Mucosa of stomach (tissue), 1 donor: ENCODE data around the gene TMEM225.
"Not testable (repeated sequence)": the region's sequence is repeated elsewhere in the genome, so short reads cannot be mapped to it uniquely, and the experiment has no call there.

ENCODE experiments used
- H3K27me3 ChIP-seq: one replicate; pipeline ENCODE4 v1.7.0; 2013; ENCODE audit warnings: mild to moderate bottlenecking, low read length; ENCODE audit not compliant: control insufficient read depth, insufficient read depth
- H3K36me3 ChIP-seq: one replicate; pipeline ENCODE4 v1.7.0; 2013; ENCODE audit warnings: low read length; ENCODE audit not compliant: control insufficient read depth, insufficient read depth
- H3K4me1 ChIP-seq: one replicate; pipeline ENCODE4 v1.7.0; 2013; ENCODE audit warnings: mild to moderate bottlenecking, low read length; ENCODE audit not compliant: control insufficient read depth, insufficient read depth
- H3K4me3 ChIP-seq: one replicate; pipeline ENCODE4 v1.7.0; 2013; ENCODE audit warnings: low read length
- H3K9ac ChIP-seq: one replicate; pipeline ENCODE4 v1.7.0; 2013; ENCODE audit warnings: mild to moderate bottlenecking, low read length, moderate library complexity
- H3K9me3 ChIP-seq: one replicate; pipeline ENCODE4 v1.7.0; 2013; ENCODE audit warnings: mild to moderate bottlenecking, low read length, moderate library complexity; ENCODE audit not compliant: control insufficient read depth
- donor health status: Pancreatic carcinoma.

The TMEM225 gene

GRCh38 chr11:123885570-123885969 lies at the start of gene TMEM225:
Gene TMEM225 (minus strand): TSS chr11:123885670. CDS start chr11:123885425, 245 bp downstream.
- no peak within 1 kb of the TSS for H3K4me3 ChIP-seq
- no peaks in the 10 kb centered on the region for H3K4me1 ChIP-seq
- no peaks in the 10 kb centered on the region for H3K27me3 ChIP-seq
- no peak within 1 kb of the TSS for H3K9ac ChIP-seq
- H3K9me3 ChIP-seq = no peaks in the 10 kb centered on the region
- H3K36me3 ChIP-seq = no peaks in the 10 kb centered on the region

GRCh38 chr11:123924027-123924426 lies 38.6 kb upstream of the TMEM225 start:
- Histone ChIP-seq H3K36me3 (no peaks in the 10 kb centered on the region), H3K4me3 (no peak overlapping the region), H3K4me1 (no peaks in the 10 kb centered on the region), H3K27me3 (no peaks in the 10 kb centered on the region), H3K9ac (no peak overlapping the region), H3K9me3 (no peaks in the 10 kb centered on the region)

DNA sequence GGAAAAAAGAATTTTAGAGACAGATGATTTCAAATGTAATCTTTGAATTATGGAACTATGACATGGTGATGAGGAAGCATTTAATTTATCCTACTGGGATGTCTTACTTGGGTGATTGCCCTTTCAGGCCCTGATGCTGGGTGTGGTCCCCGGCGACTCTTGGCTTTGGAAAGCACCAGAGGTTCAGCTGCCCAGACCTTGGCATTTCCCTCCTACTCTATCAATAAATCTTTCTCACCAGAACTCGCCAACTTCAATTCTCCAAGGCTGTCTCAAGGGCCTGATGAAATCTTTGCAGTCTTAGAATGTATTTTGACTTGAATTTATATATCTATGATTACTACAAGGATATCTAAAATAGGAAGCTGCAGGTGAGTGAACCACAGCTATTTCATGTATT lies 35.5 kb upstream of the TMEM225 start:
- no peaks in the 10 kb centered on the region for H3K4me1 ChIP-seq
- no peak overlapping the region for H3K4me3 ChIP-seq
- H3K27me3 ChIP-seq = no peaks in the 10 kb centered on the region
- H3K9me3 ChIP-seq = no peaks in the 10 kb centered on the region
- no peaks in the 10 kb centered on the region for H3K36me3 ChIP-seq
- H3K9ac ChIP-seq = no peak overlapping the region

GRCh38 chr11:123905826-123906225 lies 20.4 kb upstream of the TMEM225 start:
- Histone ChIP-seq H3K9me3 (no peaks in the 10 kb centered on the region), H3K36me3 (no peaks in the 10 kb centered on the region), H3K27me3 (no peaks in the 10 kb centered on the region), H3K9ac (no peak overlapping the region), H3K4me3 (no peak overlapping the region), H3K4me1 (no peaks in the 10 kb centered on the region)

- Histone ChIP-seq H3K9ac (no peak overlapping the region), H3K4me1 (no peaks in the 10 kb centered on the region), H3K27me3 (no peaks in the 10 kb centered on the region), H3K4me3 (no peak overlapping the region), H3K36me3 (no peaks in the 10 kb centered on the region), H3K9me3 (no peaks in the 10 kb centered on the region)
These were observed 19.5 kb upstream of the TMEM225 start for GRCh38 chr11:123904932-123905331.

GRCh38 chr11:123903932-123904331 lies 18.5 kb upstream of the TMEM225 start:
- H3K4me3 ChIP-seq = no peak overlapping the region

GRCh38 chr11:123901867-123902266 lies 16.4 kb upstream of the TMEM225 start, which contains the start of gene OR8D4:
Gene OR8D4 (plus strand): TSS chr11:123902167. CDS start chr11:123906432, 4,265 bp downstream.
- no peaks in the 10 kb centered on the region for H3K4me1 ChIP-seq
- no peak within 1 kb of the TSS for H3K9ac ChIP-seq
- H3K36me3 ChIP-seq = no peaks in the 10 kb centered on the region
- no peaks in the 10 kb centered on the region for H3K9me3 ChIP-seq
- no peak within 1 kb of the TSS for H3K4me3 ChIP-seq
- no peaks in the 10 kb centered on the region for H3K27me3 ChIP-seq

More at GRCh38 chr11:123903932-123904331, 18.5 kb upstream of the TMEM225 start:
- Histone ChIP-seq H3K9me3 (no peaks in the 10 kb centered on the region), H3K27me3 (no peaks in the 10 kb centered on the region), H3K36me3 (no peaks in the 10 kb centered on the region), H3K4me1 (no peaks in the 10 kb centered on the region), H3K9ac (no peak overlapping the region)

GRCh38 chr11:123899792-123900191 lies 14.3 kb upstream of the TMEM225 start:
- no peak overlapping the region for H3K4me3 ChIP-seq
- no peaks in the 10 kb centered on the region for H3K4me1 ChIP-seq
- H3K9me3 ChIP-seq = no peaks in the 10 kb centered on the region
- H3K36me3 ChIP-seq = no peaks in the 10 kb centered on the region
- H3K9ac ChIP-seq = no peak overlapping the region
- H3K27me3 ChIP-seq = no peaks in the 10 kb centered on the region

GRCh38 chr11:123892031-123892430 lies 6.6 kb upstream of the TMEM225 start:
- no peaks in the 10 kb centered on the region for H3K9me3 ChIP-seq
- no peak overlapping the region for H3K4me3 ChIP-seq
- H3K36me3 ChIP-seq = no peaks in the 10 kb centered on the region
- no peaks in the 10 kb centered on the region for H3K4me1 ChIP-seq
- H3K27me3 ChIP-seq = no peaks in the 10 kb centered on the region
- no peak overlapping the region for H3K9ac ChIP-seq

DNA sequence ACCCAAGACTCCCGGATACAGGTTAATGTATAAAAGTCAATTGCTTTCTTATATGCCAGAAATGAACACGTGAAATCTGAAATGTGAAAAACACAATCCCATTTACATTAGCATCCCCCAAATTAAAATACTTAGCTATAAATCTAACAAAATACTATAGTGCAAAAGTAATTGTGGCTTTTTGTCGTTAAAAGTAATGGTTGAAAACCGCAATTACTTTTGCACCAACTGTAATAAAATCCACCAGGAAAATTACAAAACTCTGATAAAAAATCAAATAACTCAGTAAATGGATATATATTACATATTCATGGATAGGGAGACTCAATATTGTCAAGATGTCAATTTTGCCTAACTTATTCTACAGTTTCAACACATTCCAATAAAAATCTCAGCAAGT lies 4.6 kb downstream of the TMEM225 start:
- no peaks in the 10 kb centered on the region for H3K9me3 ChIP-seq
- no peaks in the 10 kb centered on the region for H3K36me3 ChIP-seq

DNA sequence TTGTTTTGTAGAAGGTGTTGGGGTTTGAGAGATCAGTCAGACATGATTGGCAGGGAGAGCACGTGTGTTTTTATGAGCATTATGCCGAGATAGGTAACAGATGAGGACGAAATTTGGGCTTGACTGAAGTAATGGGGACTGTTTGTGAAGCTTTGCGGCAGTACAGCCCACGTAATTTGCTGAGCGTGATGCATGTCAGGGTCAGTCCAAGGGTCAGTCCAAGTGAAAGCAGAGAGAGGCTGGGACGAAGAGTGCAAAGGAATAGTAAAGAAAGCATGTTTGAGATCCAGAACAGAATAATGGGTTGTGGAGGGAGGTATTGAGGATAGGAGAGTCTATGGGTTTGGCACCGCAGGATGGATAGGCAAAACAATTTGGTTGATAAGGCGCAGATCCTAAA lies 17.7 kb downstream of the TMEM225 start:
- not testable (repeated sequence) for H3K4me3 ChIP-seq, H3K9ac ChIP-seq, H3K9me3 ChIP-seq, H3K36me3 ChIP-seq, H3K27me3 ChIP-seq, H3K4me1 ChIP-seq

More for the DNA sequence above, 4.6 kb downstream of the TMEM225 start:
- Histone ChIP-seq H3K4me1 (no peaks in the 10 kb centered on the region), H3K9ac (no peak overlapping the region), H3K27me3 (no peaks in the 10 kb centered on the region), H3K4me3 (no peak overlapping the region)

DNA sequence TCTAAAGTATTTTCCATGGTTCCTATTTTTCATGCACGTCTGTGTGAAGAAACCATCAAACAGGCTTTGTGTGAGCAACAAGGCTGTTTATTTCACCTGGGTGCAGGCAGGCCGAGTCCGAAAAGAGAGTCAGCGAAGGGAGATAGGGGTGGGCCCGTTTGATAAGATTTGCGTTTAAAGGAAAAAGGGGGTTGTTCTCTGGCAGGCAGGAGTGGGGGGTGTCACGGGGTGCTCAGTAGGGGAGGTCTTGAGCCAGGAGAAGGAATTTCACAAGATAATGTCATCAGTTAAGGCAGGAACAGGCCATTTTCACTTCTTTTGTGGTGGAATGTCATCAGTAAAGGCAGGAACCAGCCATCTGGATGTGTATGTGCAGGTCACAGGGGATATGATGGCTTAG lies 20.2 kb downstream of the TMEM225 start:
- not testable (repeated sequence) for H3K4me3 ChIP-seq, H3K36me3 ChIP-seq, H3K9me3 ChIP-seq, H3K27me3 ChIP-seq, H3K4me1 ChIP-seq, H3K9ac ChIP-seq

DNA sequence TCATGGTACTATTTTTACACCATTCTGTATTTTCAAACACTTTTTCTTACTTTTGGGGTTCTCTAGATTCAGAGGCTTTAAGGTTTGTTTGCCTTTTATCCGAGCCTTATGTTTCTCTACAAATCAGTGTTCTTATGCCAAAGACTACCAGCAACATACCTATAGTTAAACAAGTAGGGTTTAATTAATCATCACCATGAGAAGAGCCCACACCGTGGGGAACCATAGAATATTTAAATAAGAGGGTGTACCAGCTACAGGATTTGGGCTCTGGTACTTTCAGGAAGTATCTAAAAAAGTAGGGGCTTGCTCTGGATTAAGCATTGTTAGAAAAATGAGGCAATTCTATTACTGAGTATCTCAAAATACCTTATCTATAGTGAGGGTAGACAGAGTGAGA lies 25.7 kb downstream of the TMEM225 start:
- Histone ChIP-seq H3K4me3 (no peak overlapping the region), H3K9ac (no peak overlapping the region), H3K36me3 (no peaks in the 10 kb centered on the region), H3K4me1 (no peaks in the 10 kb centered on the region), H3K9me3 (no peaks in the 10 kb centered on the region), H3K27me3 (no peaks in the 10 kb centered on the region)
